NB4 (cell line): Measurements from ENCODE around the gene EIF4G2.
"Not testable (repeated sequence)": the region's sequence is repeated elsewhere in the genome, so short reads cannot be mapped to it uniquely, and the experiment has no call there.

ENCODE experiments used
- CTCF ChIP-seq: IDR thresholded peaks from one replicate; pipeline ENCODE4 v1.5.1; 2012; ENCODE audit warnings: low read depth, low read length
- MYC ChIP-seq: IDR thresholded peaks from 2 replicates; pipeline ENCODE4 v1.6.1; 2011; ENCODE audit warnings: low read depth, low read length
- POLR2A ChIP-seq: IDR thresholded peaks from 2 replicates; pipeline ENCODE4 v1.6.1; 2011; ENCODE audit warnings: mild to moderate bottlenecking; ENCODE audit not compliant: insufficient read length; ENCODE audit errors: extremely low read depth
- TF ChIP-seq, protein P1 (sequence below): IDR thresholded peaks from 2 replicates; pipeline ENCODE4 v1.6.1; 2011; ENCODE audit warnings: low read depth, low read length

DNA sequence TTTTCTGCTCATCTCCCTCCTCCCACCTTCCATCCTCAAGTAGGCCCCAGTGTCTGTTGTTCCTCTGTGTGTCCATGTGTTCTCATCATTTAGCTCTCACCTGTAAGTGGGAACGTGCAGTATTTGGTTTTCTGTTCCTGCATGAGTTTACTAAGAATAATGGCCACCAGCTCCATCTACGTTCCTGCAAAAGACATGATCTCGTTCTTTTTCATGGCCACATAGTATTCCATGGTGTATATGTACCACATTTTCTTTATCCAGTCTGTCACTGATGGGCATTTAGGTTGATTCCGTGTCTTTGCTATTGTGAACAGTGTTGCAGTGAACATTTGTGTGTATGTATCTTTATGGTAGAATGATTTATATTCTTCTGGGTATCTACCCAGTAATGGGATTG, 28.2 kb upstream of the EIF4G2 start:
- TF ChIP-seq CTCF, POLR2A, MYC: not testable (repeated sequence)
- TF ChIP-seq, protein P1, sequence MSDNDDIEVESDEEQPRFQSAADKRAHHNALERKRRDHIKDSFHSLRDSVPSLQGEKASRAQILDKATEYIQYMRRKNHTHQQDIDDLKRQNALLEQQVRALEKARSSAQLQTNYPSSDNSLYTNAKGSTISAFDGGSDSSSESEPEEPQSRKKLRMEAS = not testable (repeated sequence)
